PC-3 (cell line): ENCODE data around the gene TTC7B. TPM values are rescaled to one million over a fixed set of nuclear protein-coding genes. Genes with fewer than 3 reads are reported as not detected.

Source experiments
- ATAC-seq: fragments of 200-7000 bp; cut with Tn5 transposase; 2 replicates; pipeline ENCODE4 v1.9.1; 2020; ENCODE audit warnings: mild to moderate bottlenecking, moderate library complexity
- BruUV-seq: library from RNA; stranded (reverse); fragments of 400-500 nt; replicated peaks from 2 replicates; lab custom pipeline; 2021; lab: Mats Ljungman, UMichigan
- CTCF ChIA-PET: fragments of 300-600 bp; sonication (Branson Sonifier 250); formaldehyde crosslinking; loops from one replicate; lab custom pipeline; 2022; ENCODE audit warnings: antibody characterized with exemption; lab: Charles Lee
- POLR2A ChIA-PET: fragments of 300-600 bp; sonication (Branson Sonifier 250); formaldehyde crosslinking; loops from one replicate; lab custom pipeline; 2022; ENCODE audit warnings: antibody characterized with exemption; ENCODE audit not compliant: unreplicated experiment; lab: Charles Lee
- DNase-seq: peaks from one replicate; pipeline ENCODE4 v3.0.0-alpha.2; 2015
- H2AFZ ChIP-seq: fragments of 300-600 bp; sonication (generic); 2 replicates; pipeline ENCODE4 v1.6.0; 2016; ENCODE audit warnings: antibody characterized with exemption, low read length
- H3F3A ChIP-seq: fragments of 300-600 bp; sonication (generic); one replicate; pipeline ENCODE4 v1.6.0; 2017; ENCODE audit warnings: antibody characterized with exemption, low read length, control low read depth, mild to moderate bottlenecking; ENCODE audit not compliant: unreplicated experiment
- H3K27ac ChIP-seq: fragments of 300-600 bp; sonication (generic); 2 replicates; pipeline ENCODE4 v1.5.1; 2016; ENCODE audit warnings: mild to moderate bottlenecking, low read length
- H3K27me3 ChIP-seq: fragments of 300-600 bp; sonication (generic); 2 replicates; pipeline ENCODE4 v1.6.1; 2016; ENCODE audit warnings: low read length, mixed read lengths
- H3K36me3 ChIP-seq: fragments of 300-600 bp; sonication (generic); 2 replicates; pipeline ENCODE4 v1.6.1; 2016; ENCODE audit warnings: low read depth, mixed run types, low read length, mixed read lengths
- H3K4me1 ChIP-seq: fragments of 300-600 bp; sonication (generic); 2 replicates; pipeline ENCODE4 v1.5.1; 2016; ENCODE audit warnings: low read length; ENCODE audit not compliant: insufficient read depth
- H3K4me2 ChIP-seq: fragments of 300-600 bp; sonication (generic); 2 replicates; pipeline ENCODE4 v1.6.0; 2016; ENCODE audit warnings: low read length
- H3K4me3 ChIP-seq: fragments of 300-600 bp; sonication (generic); 2 replicates; pipeline ENCODE4 v1.5.1; 2016; ENCODE audit warnings: mild to moderate bottlenecking, low read length, mixed read lengths
- H3K79me2 ChIP-seq: fragments of 300-600 bp; sonication (generic); 2 replicates; pipeline ENCODE4 v1.6.1; 2017; ENCODE audit warnings: low read length, mixed read lengths
- H3K9ac ChIP-seq: fragments of 300-600 bp; sonication (generic); 2 replicates; pipeline ENCODE4 v1.6.0; 2016; ENCODE audit warnings: mild to moderate bottlenecking, low read length
- H3K9me2 ChIP-seq: fragments of 300-600 bp; sonication (generic); replicated peaks from 2 replicates; pipeline ENCODE4 v1.6.1; 2016; ENCODE audit warnings: mixed run types, low read length, mixed read lengths
- H3K9me3 ChIP-seq: fragments of 300-600 bp; sonication (generic); 2 replicates; pipeline ENCODE4 v1.6.1; 2016; ENCODE audit warnings: low read length, mixed read lengths
- H4K20me1 ChIP-seq: fragments of 300-600 bp; sonication (generic); 2 replicates; pipeline ENCODE4 v1.6.1; 2016; ENCODE audit warnings: low read length, mixed read lengths
- CTCF ChIP-seq: fragments of 300-600 bp; sonication (generic); conservative IDR thresholded peaks from 2 replicates; pipeline ENCODE4 v1.5.1; 2017; ENCODE audit warnings: antibody characterized with exemption, low read depth, mild to moderate bottlenecking, low read length
- EZH2 ChIP-seq: fragments of 300-600 bp; sonication (generic); IDR thresholded peaks from one replicate; pipeline ENCODE4 v1.6.1; 2017; ENCODE audit warnings: antibody characterized with exemption, mild to moderate bottlenecking, low read length; ENCODE audit not compliant: unreplicated experiment
- EZH2phosphoT487 ChIP-seq: fragments of 300-600 bp; sonication (generic); IDR thresholded peaks from 2 replicates; pipeline ENCODE4 v1.6.1; 2018; ENCODE audit warnings: mild to moderate bottlenecking, antibody characterized with exemption, low read length, borderline replicate concordance
- intact Hi-C: fragments of 100-400 bp; cut with micrococcal nuclease; formaldehyde crosslinking; loops from 2 replicates; pipeline ENCODE4 v1.9.0; 2023
- total RNA-seq: library from RNA; depleted of rRNA; stranded (reverse); fragments of >200 nt; gene quantifications from 2 replicates; pipeline ENCODE4 v1.2.3, GENCODE V29; 2014

TTC7B gene
- total RNA-seq, 1 experiment from 2014 or later, result 45.6 TPM

GRCh38 chr14:90656973-90657372, 159.3 kb downstream of the TTC7B start:
- H3K9me2 ChIP-seq, result no peaks in the 10 kb centered on the region
- no peaks in the 10 kb centered on the region for H3K36me3 ChIP-seq
- H3K27ac ChIP-seq, result no peak overlapping the region
- TF ChIP-seq CTCF, result no peak
- TF ChIP-seq EZH2, result no peak
- no peak for TF ChIP-seq EZH2phosphoT487
- no peaks in the 10 kb centered on the region for H4K20me1 ChIP-seq
- H3K4me1 ChIP-seq, result peaks cover 20% of the 10 kb centered on the region; the same call in 1 of the 2 replicates
- H3K27me3 ChIP-seq, result no peaks in the 10 kb centered on the region
- ATAC-seq (no peak), DNase-seq (no peak)
- no peaks in the 10 kb centered on the region for H3K9me3 ChIP-seq
- no peaks in the 10 kb centered on the region for H3K79me2 ChIP-seq
- no peak overlapping the region for H3K9ac ChIP-seq
- intact Hi-C loops, result no loop called here
- H2AFZ ChIP-seq, result no peak overlapping the region
- no peak overlapping the region for H3K4me3 ChIP-seq
- H3F3A ChIP-seq, result no peaks in the 10 kb centered on the region
- CTCF ChIA-PET, result no interaction called here
- POLR2A ChIA-PET, result no interaction called here
- H3K4me2 ChIP-seq, result no peak overlapping the region
- BruUV-seq, result no TSS peak

GRCh38 chr14:90655829-90656228, 160.4 kb downstream of the TTC7B start:
- Histone ChIP-seq H3F3A (no peaks in the 10 kb centered on the region), H3K27me3 (no peaks in the 10 kb centered on the region), H3K79me2 (no peaks in the 10 kb centered on the region), H3K9me3 (no peaks in the 10 kb centered on the region), H3K4me3 (no peak overlapping the region), H4K20me1 (no peaks in the 10 kb centered on the region), H2AFZ (no peak overlapping the region), H3K4me2 (no peak overlapping the region), H3K27ac (no peak overlapping the region), H3K9me2 (no peaks in the 10 kb centered on the region), H3K4me1 (peaks cover 20% of the 10 kb centered on the region; the same call in 1 of the 2 replicates), H3K36me3 (no peaks in the 10 kb centered on the region), H3K9ac (no peak overlapping the region)
- CTCF ChIA-PET, result no interaction called here
- no peak for DNase-seq
- ATAC-seq, result no peak
- intact Hi-C loops, result no loop called here
- POLR2A ChIA-PET, result no interaction called here
- TF ChIP-seq CTCF, result no peak
- no peak for TF ChIP-seq EZH2
- no peak for TF ChIP-seq EZH2phosphoT487
- BruUV-seq, result no TSS peak

- ATAC-seq (0 out of 2 replicates have a peak, but pooled peaks have one; percentile 37), DNase-seq (no peak)
- CTCF ChIA-PET, result no interaction called here
- no peaks in the 10 kb centered on the region for H3K79me2 ChIP-seq
- intact Hi-C loops, result no loop called here
- no peaks in the 10 kb centered on the region for H3K27me3 ChIP-seq
- no peak overlapping the region for H3K9ac ChIP-seq
- no peaks in the 10 kb centered on the region for H3K9me3 ChIP-seq
- H2AFZ ChIP-seq, result no peak overlapping the region
- TF ChIP-seq CTCF, result no peak
- H3K36me3 ChIP-seq, result no peaks in the 10 kb centered on the region
- no peak overlapping the region for H3K4me3 ChIP-seq
- peaks cover 20% of the 10 kb centered on the region; the same call in 1 of the 2 replicates for H3K4me1 ChIP-seq
- no peaks in the 10 kb centered on the region for H3K9me2 ChIP-seq
- H3K4me2 ChIP-seq, result no peak overlapping the region
- POLR2A ChIA-PET, result no interaction called here
- no TSS peak for BruUV-seq
- H3K27ac ChIP-seq, result no peak overlapping the region
- H3F3A ChIP-seq, result no peaks in the 10 kb centered on the region
- no peaks in the 10 kb centered on the region for H4K20me1 ChIP-seq
Observed at GRCh38 chr14:90654831-90655276, 161.4 kb downstream of the TTC7B start.
